ENCODE measurements around the gene CDH23.

- peak; percentile 83 for TF ChIP-seq CTCF (IDR thresholded peaks at IDR 0.05; ENCODE audit: low read length)
- TF ChIP-seq EZH2 (optimal IDR thresholded peaks at IDR 0.05; ENCODE audit: low read depth, low read length) = no peak
- TF ChIP-seq EZH2phosphoT487 (IDR thresholded peaks at IDR 0.05; ENCODE audit: low read length) = no peak
Observed at GRCh38 chr10:71708301-71708703, 311.6 kb downstream of the CDH23 start.

Data from MM.1S (cell line).